HEK293T (cell line): Measurements from ENCODE around the gene TSC22D3.
"Not testable (repeated sequence)": the region's sequence is repeated elsewhere in the genome, so short reads cannot be mapped to it uniquely, and the experiment has no call there.

Source experiments
- CTCF ChIA-PET: fragments of 350-600 bp; formaldehyde crosslinking; extraction: SDS; loops from one replicate; lab custom pipeline; 2021; ENCODE audit warnings: antibody characterized with exemption, inconsistent platforms; lab: Yijun Ruan, JAX
- POLR2A ChIA-PET: fragments of 350-600 bp; formaldehyde crosslinking; extraction: SDS; loops from one replicate; lab custom pipeline; 2020; ENCODE audit warnings: antibody characterized with exemption, inconsistent platforms; lab: Yijun Ruan, JAX
- DNase-seq: peaks from one replicate; pipeline ENCODE4 v3.0.0; 2012; ENCODE audit warnings: mixed read lengths; ENCODE audit errors: extremely low spot score
- ARNT ChIP-seq: fragments of 450-650 bp; IDR thresholded peaks from 2 replicates; pipeline ENCODE4 v1.6.1; 2017; ENCODE audit warnings: mild to moderate bottlenecking
- BHLHE40 ChIP-seq: fragments of 450-650 bp; IDR thresholded peaks from 2 replicates; pipeline ENCODE4 v1.6.1; 2016; ENCODE audit warnings: mild to moderate bottlenecking, moderate library complexity, borderline replicate concordance
- CTBP1 ChIP-seq: fragments of 450-650 bp; IDR thresholded peaks from 2 replicates; pipeline ENCODE4 v1.6.1; 2016; ENCODE audit warnings: borderline replicate concordance
- ELF4 ChIP-seq: fragments of 450-650 bp; IDR thresholded peaks from 2 replicates; pipeline ENCODE4 v1.6.1; 2017; ENCODE audit warnings: antibody characterized with exemption
- FOXA1 ChIP-seq: fragments of 450-650 bp; IDR thresholded peaks from 2 replicates; pipeline ENCODE4 v1.6.1; 2016; ENCODE audit warnings: mild to moderate bottlenecking
- FOXK2 ChIP-seq: fragments of 450-650 bp; IDR thresholded peaks from 2 replicates; pipeline ENCODE4 v1.6.1; 2016; ENCODE audit warnings: mild to moderate bottlenecking
- FOXM1 ChIP-seq: fragments of 450-650 bp; IDR thresholded peaks from 2 replicates; pipeline ENCODE4 v1.6.1; 2017; ENCODE audit warnings: mild to moderate bottlenecking, borderline replicate concordance
- HDGF ChIP-seq: fragments of 450-650 bp; IDR thresholded peaks from 2 replicates; pipeline ENCODE4 v1.6.1; 2017; ENCODE audit warnings: antibody characterized with exemption, borderline replicate concordance
- L3MBTL2 ChIP-seq: fragments of 450-650 bp; conservative IDR thresholded peaks from 2 replicates; pipeline ENCODE4 v1.6.1; 2016; ENCODE audit warnings: mild to moderate bottlenecking
- LEF1 ChIP-seq: fragments of 450-650 bp; IDR thresholded peaks from 2 replicates; pipeline ENCODE4 v1.6.1; 2017; ENCODE audit warnings: mild to moderate bottlenecking, borderline replicate concordance
- NFRKB ChIP-seq: fragments of 450-650 bp; IDR thresholded peaks from 2 replicates; pipeline ENCODE4 v1.6.1; 2016; ENCODE audit warnings: mild to moderate bottlenecking, moderate library complexity
- SP1 ChIP-seq: fragments of 450-650 bp; IDR thresholded peaks from 2 replicates; pipeline ENCODE4 v1.6.1; 2017
- SUZ12 ChIP-seq: fragments of 450-650 bp; IDR thresholded peaks from 2 replicates; pipeline ENCODE4 v1.6.1; 2016; ENCODE audit warnings: mild to moderate bottlenecking
- TARDBP ChIP-seq: fragments of 450-650 bp; IDR thresholded peaks from 2 replicates; pipeline ENCODE4 v1.6.1; 2016
- ZNF384 ChIP-seq: fragments of 450-650 bp; IDR thresholded peaks from 2 replicates; pipeline ENCODE4 v1.6.1; 2016
- TF ChIP-seq, protein P1 (sequence below): fragments of 450-650 bp; IDR thresholded peaks from 2 replicates; pipeline ENCODE4 v1.6.1; 2016

TSC22D3 gene

DNA sequence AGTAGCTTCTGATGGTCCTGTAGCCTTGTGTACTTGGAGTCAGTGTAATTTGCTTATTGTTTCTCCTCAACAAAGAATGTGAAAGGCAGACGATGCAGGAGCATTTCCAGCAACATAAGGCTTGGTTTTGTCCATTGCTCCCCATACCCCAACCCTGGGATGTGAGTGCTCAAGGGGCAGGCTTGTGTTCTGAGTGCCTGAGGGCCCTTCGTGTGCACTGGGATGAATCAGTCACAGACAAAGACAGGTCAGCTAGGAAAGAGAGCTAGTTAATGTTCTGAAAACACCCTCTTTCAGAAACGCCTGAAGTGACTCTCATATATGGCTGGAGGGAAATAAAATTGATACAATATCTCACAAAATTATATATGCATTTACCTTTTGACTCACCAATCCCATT lies 88.1 kb downstream of the TSC22D3 start:
- DNase-seq, result no peak
- POLR2A ChIA-PET, result interaction anchor here (1.0 to 23.6 kb wide), 4 partner anchors 11 to 45 kb away, joined by 3 to 724 read pairs (median 24); no protein-coding TSS in a partner anchor
- CTCF ChIA-PET, result interaction anchor here (1.7 to 2.2 kb wide), 2 partner anchors 14 to 42 kb away, joined by 4 to 7 read pairs; no protein-coding TSS in a partner anchor
- no peak for TF ChIP-seq ARNT
- TF ChIP-seq BHLHE40, result no peak
- no peak for TF ChIP-seq FOXK2
- TF ChIP-seq FOXA1, result no peak
- TF ChIP-seq CTBP1, result no peak
- no peak for TF ChIP-seq LEF1
- no peak for TF ChIP-seq SUZ12
- TF ChIP-seq, protein P1, sequence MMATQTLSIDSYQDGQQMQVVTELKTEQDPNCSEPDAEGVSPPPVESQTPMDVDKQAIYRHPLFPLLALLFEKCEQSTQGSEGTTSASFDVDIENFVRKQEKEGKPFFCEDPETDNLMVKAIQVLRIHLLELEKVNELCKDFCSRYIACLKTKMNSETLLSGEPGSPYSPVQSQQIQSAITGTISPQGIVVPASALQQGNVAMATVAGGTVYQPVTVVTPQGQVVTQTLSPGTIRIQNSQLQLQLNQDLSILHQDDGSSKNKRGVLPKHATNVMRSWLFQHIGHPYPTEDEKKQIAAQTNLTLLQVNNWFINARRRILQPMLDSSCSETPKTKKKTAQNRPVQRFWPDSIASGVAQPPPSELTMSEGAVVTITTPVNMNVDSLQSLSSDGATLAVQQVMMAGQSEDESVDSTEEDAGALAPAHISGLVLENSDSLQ, result no peak
- TF ChIP-seq SP1, result no peak
- no peak for TF ChIP-seq L3MBTL2
- TF ChIP-seq HDGF, result no peak

DNA sequence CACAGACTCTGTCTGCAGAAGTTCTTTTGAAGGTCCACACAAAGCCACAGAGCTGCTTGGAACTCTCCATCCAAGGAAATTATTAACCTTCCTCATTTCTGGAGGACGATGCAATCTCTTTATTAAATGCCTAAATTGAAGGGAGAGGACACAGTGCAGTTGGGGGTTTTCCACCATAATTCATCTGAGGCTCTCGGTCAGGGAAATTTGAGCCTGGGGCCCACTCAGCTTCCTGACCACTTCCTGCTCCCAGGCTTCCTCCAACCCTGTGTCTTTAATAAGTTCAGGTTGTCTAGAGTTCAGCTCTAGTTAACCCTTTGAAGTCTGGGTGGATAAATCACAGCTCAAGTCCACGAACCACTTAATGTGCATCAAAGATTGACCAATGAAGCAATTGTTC lies 88.8 kb downstream of the TSC22D3 start:
- TF ChIP-seq LEF1 (no peak), SUZ12 (no peak)
- TF ChIP-seq, protein P1, result peak; percentile 67
- CTCF ChIA-PET, result interaction anchor here (1.0 to 2.2 kb wide), 3 partner anchors 14 to 43 kb away, joined by 4 to 7 read pairs (median 4); no protein-coding TSS in a partner anchor
- no peak for DNase-seq
- POLR2A ChIA-PET, result interaction anchor here (1.0 to 23.6 kb wide), 6 partner anchors 10 to 56 kb away, joined by 3 to 724 read pairs (median 4); no protein-coding TSS in a partner anchor

DNA sequence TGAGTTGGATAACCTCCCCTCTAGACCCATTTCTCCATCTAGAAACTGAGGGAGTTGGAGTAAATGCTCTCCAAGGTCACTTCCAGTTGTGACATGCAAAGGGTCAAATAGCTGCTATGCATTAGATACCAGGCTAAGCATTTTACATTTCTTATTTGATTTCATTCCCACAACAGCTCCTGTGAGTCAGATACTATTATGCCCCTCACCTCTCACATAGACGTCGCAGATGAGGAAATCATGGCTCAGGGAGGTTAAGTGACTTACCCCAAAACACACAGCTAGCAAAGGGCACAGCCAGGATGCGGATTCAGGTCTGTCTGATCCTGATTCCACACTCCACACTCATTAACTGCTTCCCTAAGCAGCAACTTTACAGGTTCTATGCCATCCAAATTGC lies 89.6 kb downstream of the TSC22D3 start:
- no peak for DNase-seq
- ChIA-PET CTCF (interaction anchor here (0.8 to 2.2 kb wide), 4 partner anchors 13 to 44 kb away, joined by 3 to 7 read pairs (median 4); no protein-coding TSS in a partner anchor), POLR2A (interaction anchor here (1.3 to 23.6 kb wide), 4 partner anchors 9 to 57 kb away, joined by 3 to 724 read pairs (median 24); no protein-coding TSS in a partner anchor)
- TF ChIP-seq BHLHE40 (no peak), SUZ12 (no peak), ELF4 (no peak), TARDBP (no peak), NFRKB (no peak), SP1 (no peak), L3MBTL2 (no peak), FOXA1 (no peak), CTBP1 (no peak)

DNA sequence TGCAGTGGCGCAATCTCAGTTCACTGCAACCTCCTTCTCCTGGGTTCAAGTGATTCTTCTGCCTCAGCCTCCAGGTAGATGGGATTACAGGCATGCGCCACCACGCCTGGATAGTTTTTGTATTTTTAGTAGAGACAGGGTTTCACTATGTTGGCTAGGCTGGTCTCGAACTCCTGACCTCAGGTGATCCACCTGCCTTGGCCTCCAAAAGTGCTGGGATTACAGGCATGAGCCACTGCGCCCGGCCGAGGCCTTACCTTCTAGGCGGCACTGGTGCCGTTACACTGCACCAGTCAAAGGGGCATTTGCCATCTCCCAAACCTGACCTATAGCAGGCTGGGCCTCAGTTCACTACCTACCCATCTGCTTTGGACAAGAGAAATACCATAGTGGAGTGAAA lies 90.0 kb downstream of the TSC22D3 start:
- CTCF ChIA-PET, result interaction anchor here (0.7 to 1.7 kb wide), 5 partner anchors 13 to 92 kb away, joined by 3 to 8 read pairs (median 4); partner anchors contain the start of genes NCBP2L and TSC22D3
- DNase-seq, result not testable (repeated sequence)
- POLR2A ChIA-PET, result interaction anchor here (0.9 to 23.6 kb wide), 7 partner anchors 9 to 58 kb away, joined by 3 to 724 read pairs (median 5); no protein-coding TSS in a partner anchor

DNA sequence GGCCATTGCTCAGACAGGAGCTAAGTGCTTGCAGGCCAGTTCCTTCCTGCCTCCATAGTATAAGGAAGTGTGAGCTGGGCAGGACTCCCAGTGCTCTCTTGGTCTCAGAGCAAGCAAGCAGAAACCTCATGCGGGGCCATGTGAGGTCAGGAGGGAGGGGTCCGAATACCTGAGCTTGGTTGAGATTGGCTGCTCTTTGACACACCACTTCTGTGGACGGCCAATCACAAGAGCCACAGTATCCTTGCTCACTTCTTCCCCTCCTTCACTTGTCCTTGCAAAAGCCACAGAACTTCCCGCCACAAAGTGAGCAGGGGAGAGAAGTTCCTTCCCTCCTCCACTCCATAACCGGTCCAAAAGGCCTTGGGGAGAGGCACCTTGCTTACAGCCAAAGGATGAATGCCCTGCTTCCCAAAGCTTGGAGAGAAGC lies 90.6 kb downstream of the TSC22D3 start:
- ChIA-PET POLR2A (interaction anchor here (0.8 to 23.6 kb wide), 7 partner anchors 9 to 53 kb away, joined by 3 to 724 read pairs (median 5); no protein-coding TSS in a partner anchor), CTCF (interaction anchor here (0.7 to 1.4 kb wide), 4 partner anchors 12 to 92 kb away, joined by 3 to 8 read pairs (median 5); partner anchors contain the start of genes NCBP2L and TSC22D3)
- peak; percentile 47 for DNase-seq
- TF ChIP-seq L3MBTL2, result peak; percentile 59
- no peak for TF ChIP-seq NFRKB
- TF ChIP-seq CTBP1, result no peak

DNA sequence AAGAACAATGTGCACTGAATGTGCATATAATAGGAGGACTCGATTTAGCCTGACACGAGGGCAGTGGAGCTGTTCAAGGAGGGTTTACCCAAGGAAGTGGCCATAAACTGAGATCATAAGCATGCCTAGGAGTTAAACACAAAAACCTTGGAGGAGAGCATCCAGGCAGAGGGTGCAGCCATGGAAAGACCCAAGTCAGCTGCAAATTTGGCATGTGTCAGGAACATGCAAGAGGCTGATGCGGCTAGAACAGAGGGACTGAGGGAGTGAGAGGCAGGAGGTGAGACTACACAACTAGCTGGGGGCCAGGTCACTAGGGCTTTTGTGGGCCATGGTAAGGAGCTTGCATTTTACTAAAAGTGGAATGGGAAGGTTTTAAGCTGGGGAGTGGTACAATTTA lies 91.7 kb downstream of the TSC22D3 start:
- no peak for DNase-seq
- CTCF ChIA-PET, result interaction anchor here (0.8 to 1.3 kb wide), 2 partner anchors 29 to 54 kb away, joined by 3 to 5 read pairs; no protein-coding TSS in a partner anchor
- no peak for TF ChIP-seq ARNT
- no peak for TF ChIP-seq ELF4
- no peak for TF ChIP-seq FOXK2
- TF ChIP-seq ZNF384, result no peak
- TF ChIP-seq TARDBP, result no peak
- TF ChIP-seq FOXM1, result no peak
- no peak for TF ChIP-seq FOXA1
- TF ChIP-seq NFRKB, result no peak
- no peak for TF ChIP-seq SUZ12
- no peak for TF ChIP-seq CTBP1
- TF ChIP-seq L3MBTL2, result no peak
- no peak for TF ChIP-seq BHLHE40
- no peak for TF ChIP-seq HDGF
- TF ChIP-seq, protein P1, result no peak
- TF ChIP-seq LEF1, result no peak
- POLR2A ChIA-PET, result interaction anchor here (1.4 to 23.6 kb wide), 5 partner anchors 9 to 54 kb away, joined by 5 to 724 read pairs (median 7); no protein-coding TSS in a partner anchor
